ENCODE results near the gene TMEM126B. TPM values are rescaled to one million over a fixed set of nuclear protein-coding genes. Genes with fewer than 3 reads are reported as not detected.
"Not testable (repeated sequence)": the region's sequence is repeated elsewhere in the genome, so short reads cannot be mapped to it uniquely, and the experiment has no call there.

TMEM126B gene
- total RNA-seq, 1 donor from 2014 or later: 36.4 TPM

GRCh38 chr11:85596886-85597285 lies 31.5 kb upstream of the TMEM126B start:
- H3K36me3 Mint-ChIP-seq (ENCODE audit: insufficient read depth): no peaks in the 10 kb centered on the region
- H3K4me1 Mint-ChIP-seq (ENCODE audit: low read depth): no peaks in the 10 kb centered on the region
- H3K27me3 Mint-ChIP-seq: no peaks in the 10 kb centered on the region

GRCh38 chr11:85599083-85599482 lies 29.3 kb upstream of the TMEM126B start:
- H3K27me3 Mint-ChIP-seq: no peaks in the 10 kb centered on the region
- TF ChIP-seq, protein P1, sequence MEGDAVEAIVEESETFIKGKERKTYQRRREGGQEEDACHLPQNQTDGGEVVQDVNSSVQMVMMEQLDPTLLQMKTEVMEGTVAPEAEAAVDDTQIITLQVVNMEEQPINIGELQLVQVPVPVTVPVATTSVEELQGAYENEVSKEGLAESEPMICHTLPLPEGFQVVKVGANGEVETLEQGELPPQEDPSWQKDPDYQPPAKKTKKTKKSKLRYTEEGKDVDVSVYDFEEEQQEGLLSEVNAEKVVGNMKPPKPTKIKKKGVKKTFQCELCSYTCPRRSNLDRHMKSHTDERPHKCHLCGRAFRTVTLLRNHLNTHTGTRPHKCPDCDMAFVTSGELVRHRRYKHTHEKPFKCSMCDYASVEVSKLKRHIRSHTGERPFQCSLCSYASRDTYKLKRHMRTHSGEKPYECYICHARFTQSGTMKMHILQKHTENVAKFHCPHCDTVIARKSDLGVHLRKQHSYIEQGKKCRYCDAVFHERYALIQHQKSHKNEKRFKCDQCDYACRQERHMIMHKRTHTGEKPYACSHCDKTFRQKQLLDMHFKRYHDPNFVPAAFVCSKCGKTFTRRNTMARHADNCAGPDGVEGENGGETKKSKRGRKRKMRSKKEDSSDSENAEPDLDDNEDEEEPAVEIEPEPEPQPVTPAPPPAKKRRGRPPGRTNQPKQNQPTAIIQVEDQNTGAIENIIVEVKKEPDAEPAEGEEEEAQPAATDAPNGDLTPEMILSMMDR (IDR thresholded peaks at IDR 0.05; ENCODE audit: unreplicated experiment): no peak
- H3K4me1 Mint-ChIP-seq (ENCODE audit: low read depth): no peaks in the 10 kb centered on the region
- H3K9me3 Mint-ChIP-seq (ENCODE audit: low read depth): no peaks in the 10 kb centered on the region
- no peak for DNase-seq (ENCODE audit: low spot score, unreplicated experiment)
- no peak overlapping the region for H3K4me3 Mint-ChIP-seq (ENCODE audit: low read depth)
- no peaks in the 10 kb centered on the region for H3K36me3 Mint-ChIP-seq (ENCODE audit: insufficient read depth)
- no peak overlapping the region for H3K27ac Mint-ChIP-seq

More at GRCh38 chr11:85596886-85597285, 31.5 kb upstream of the TMEM126B start:
- H3K4me3 Mint-ChIP-seq (ENCODE audit: low read depth): no peak overlapping the region
- no peak overlapping the region for H3K27ac Mint-ChIP-seq
- H3K9me3 Mint-ChIP-seq (ENCODE audit: low read depth): no peaks in the 10 kb centered on the region
- no peak for DNase-seq (ENCODE audit: low spot score, unreplicated experiment)
- TF ChIP-seq, protein P1 (IDR thresholded peaks at IDR 0.05; ENCODE audit: unreplicated experiment): no peak

DNA sequence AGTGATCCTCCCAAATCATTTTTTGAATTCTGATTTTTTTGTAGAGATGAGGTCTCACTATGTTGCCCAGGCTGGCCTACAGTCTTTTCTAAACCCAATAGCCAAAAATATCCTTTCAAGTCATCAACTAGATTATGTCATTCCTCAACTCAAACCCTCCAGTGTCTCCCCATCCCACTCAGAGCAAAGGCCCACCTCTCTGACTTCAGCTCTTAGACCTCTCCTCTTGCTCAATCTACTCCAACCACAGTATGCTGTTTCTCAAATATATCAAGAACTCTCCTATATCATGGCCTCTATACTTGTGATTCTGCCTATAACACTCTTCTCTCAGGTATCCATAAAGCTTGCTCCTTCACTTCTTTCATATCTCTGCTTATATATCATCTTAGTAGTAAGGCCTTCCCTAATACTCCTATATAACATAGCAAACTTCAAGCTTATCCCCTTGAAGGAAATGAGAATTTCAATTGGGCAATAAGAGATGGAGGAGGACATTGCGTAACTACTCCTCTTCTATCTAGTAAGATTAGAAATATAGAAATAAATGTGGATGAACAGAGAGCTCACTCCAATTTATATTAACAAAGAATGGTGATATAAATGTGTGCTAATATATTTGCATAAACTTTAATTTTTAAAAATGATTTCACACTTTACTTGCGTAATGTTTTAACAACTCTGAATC lies 25.7 kb upstream of the TMEM126B start:
- Mint-ChIP-seq H3K36me3 (ENCODE audit: insufficient read depth) (no peaks in the 10 kb centered on the region), H3K9me3 (ENCODE audit: low read depth) (no peaks in the 10 kb centered on the region), H3K27ac (no peak overlapping the region), H3K4me3 (ENCODE audit: low read depth) (no peak overlapping the region), H3K4me1 (ENCODE audit: low read depth) (no peaks in the 10 kb centered on the region), H3K27me3 (no peaks in the 10 kb centered on the region)
- no peak for DNase-seq (ENCODE audit: low spot score, unreplicated experiment)
- TF ChIP-seq, protein P1 (IDR thresholded peaks at IDR 0.05; ENCODE audit: unreplicated experiment): no peak

- Mint-ChIP-seq H3K9me3 (ENCODE audit: low read depth) (no peaks in the 10 kb centered on the region), H3K4me3 (ENCODE audit: low read depth) (no peak overlapping the region), H3K27me3 (no peaks in the 10 kb centered on the region), H3K4me1 (ENCODE audit: low read depth) (no peaks in the 10 kb centered on the region), H3K36me3 (ENCODE audit: insufficient read depth) (no peaks in the 10 kb centered on the region), H3K27ac (no peak overlapping the region)
- TF ChIP-seq, protein P1 (IDR thresholded peaks at IDR 0.05; ENCODE audit: unreplicated experiment): no peak
- DNase-seq (ENCODE audit: low spot score, unreplicated experiment): no peak
Observed at GRCh38 chr11:85603220-85603619, 25.2 kb upstream of the TMEM126B start.

- not testable (repeated sequence) for H3K36me3 Mint-ChIP-seq (ENCODE audit: insufficient read depth); H3K9me3 Mint-ChIP-seq (ENCODE audit: low read depth); H3K4me3 Mint-ChIP-seq (ENCODE audit: low read depth); DNase-seq (ENCODE audit: low spot score, unreplicated experiment); H3K27me3 Mint-ChIP-seq; H3K27ac Mint-ChIP-seq; H3K4me1 Mint-ChIP-seq (ENCODE audit: low read depth)
Observed at GRCh38 chr11:85606237-85606636, 22.2 kb upstream of the TMEM126B start.

- H3K27ac Mint-ChIP-seq; H3K4me1 Mint-ChIP-seq (ENCODE audit: low read depth); H3K9me3 Mint-ChIP-seq (ENCODE audit: low read depth); DNase-seq (ENCODE audit: low spot score, unreplicated experiment); H3K27me3 Mint-ChIP-seq; H3K4me3 Mint-ChIP-seq (ENCODE audit: low read depth); H3K36me3 Mint-ChIP-seq (ENCODE audit: insufficient read depth): not testable (repeated sequence)
Observed at GRCh38 chr11:85608621-85609020, 19.8 kb upstream of the TMEM126B start.

DNA sequence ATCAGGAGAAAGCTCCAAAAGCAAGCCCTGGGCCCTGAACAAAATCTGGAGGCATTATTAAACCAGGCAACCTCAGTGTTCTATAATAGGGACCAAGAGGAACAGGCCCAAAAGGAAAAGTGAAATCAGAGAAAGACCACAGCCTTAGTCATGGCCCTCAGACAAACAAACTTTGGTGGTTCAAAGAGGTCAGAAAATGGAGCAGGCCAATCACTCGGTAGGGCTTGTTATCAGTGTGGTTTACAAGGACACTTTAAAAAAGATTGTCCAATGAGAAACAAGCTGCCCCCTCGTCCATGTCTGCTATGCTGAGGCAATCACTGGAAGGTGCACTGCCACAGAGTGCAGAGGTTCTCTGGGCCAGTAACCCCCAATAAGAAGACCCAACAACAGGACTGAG lies 19.1 kb upstream of the TMEM126B start:
- H3K9me3 Mint-ChIP-seq (ENCODE audit: low read depth); DNase-seq (ENCODE audit: low spot score, unreplicated experiment); H3K27me3 Mint-ChIP-seq; H3K36me3 Mint-ChIP-seq (ENCODE audit: insufficient read depth); H3K4me3 Mint-ChIP-seq (ENCODE audit: low read depth); H3K4me1 Mint-ChIP-seq (ENCODE audit: low read depth); H3K27ac Mint-ChIP-seq: not testable (repeated sequence)

GRCh38 chr11:85611643-85612042 lies 16.8 kb upstream of the TMEM126B start:
- not testable (repeated sequence) for H3K36me3 Mint-ChIP-seq (ENCODE audit: insufficient read depth); H3K4me1 Mint-ChIP-seq (ENCODE audit: low read depth); H3K27me3 Mint-ChIP-seq; DNase-seq (ENCODE audit: low spot score, unreplicated experiment); H3K4me3 Mint-ChIP-seq (ENCODE audit: low read depth); H3K27ac Mint-ChIP-seq; H3K9me3 Mint-ChIP-seq (ENCODE audit: low read depth)

Data from progenitor cell of endocrine pancreas (in vitro differentiated cells).